AG10803 (cell line): ENCODE results near the gene MS4A15.

Source experiments
- DNase-seq: peaks from one replicate; pipeline ENCODE4 v3.0.0; 2010; ENCODE audit warnings: low read depth
- H3K4me3 ChIP-seq: 2 replicates; pipeline ENCODE4 v1.5.1; 2011; ENCODE audit warnings: mild to moderate bottlenecking, low read length, control low read depth
- TF ChIP-seq, protein P1 (sequence below): conservative IDR thresholded peaks from 2 replicates; pipeline ENCODE4 v1.5.1; 2011; ENCODE audit warnings: mild to moderate bottlenecking, low read length, control low read depth, inconsistent platforms

MS4A15 gene

DNA sequence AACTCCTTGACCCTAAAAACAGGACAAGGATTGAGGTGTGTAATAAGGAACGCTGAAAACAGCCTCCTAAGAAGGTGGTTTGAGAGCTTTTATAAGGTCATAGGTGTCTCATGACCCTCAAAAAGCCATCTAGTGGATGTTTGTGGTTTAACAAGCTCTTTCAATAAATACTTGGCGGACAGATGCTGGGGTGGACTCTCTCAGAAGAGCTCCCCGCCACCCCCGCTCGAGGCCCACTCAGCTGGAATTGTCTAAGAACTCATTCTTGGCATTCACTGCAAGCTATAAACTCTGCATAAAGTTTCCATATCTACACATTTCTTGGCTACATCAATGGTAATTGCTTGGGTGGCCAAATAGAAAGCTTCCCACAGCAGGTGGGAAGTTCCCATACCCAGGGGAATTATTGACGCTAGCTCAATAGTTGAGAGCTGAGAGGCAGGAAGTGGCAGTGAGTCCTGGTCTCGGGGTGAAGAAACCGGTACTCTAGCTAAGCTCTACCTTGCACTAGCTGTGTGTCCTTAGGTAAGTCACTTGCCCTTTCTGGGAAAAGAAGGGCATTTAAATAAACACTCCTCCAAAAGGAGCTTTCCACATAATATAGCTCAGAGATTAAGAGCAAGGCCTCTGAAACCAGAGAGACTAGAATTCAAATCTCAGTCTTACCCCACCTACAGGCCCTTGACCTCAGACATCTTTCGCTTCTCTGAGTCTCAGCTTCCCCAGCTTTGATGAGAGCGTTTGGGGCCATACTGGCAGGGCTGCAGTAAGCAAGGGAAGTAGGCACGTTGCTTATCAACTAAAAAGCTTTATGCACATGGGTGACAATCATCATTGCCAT, 6.4 kb downstream of the MS4A15 start:
- no peak for DNase-seq
- TF ChIP-seq, protein P1, sequence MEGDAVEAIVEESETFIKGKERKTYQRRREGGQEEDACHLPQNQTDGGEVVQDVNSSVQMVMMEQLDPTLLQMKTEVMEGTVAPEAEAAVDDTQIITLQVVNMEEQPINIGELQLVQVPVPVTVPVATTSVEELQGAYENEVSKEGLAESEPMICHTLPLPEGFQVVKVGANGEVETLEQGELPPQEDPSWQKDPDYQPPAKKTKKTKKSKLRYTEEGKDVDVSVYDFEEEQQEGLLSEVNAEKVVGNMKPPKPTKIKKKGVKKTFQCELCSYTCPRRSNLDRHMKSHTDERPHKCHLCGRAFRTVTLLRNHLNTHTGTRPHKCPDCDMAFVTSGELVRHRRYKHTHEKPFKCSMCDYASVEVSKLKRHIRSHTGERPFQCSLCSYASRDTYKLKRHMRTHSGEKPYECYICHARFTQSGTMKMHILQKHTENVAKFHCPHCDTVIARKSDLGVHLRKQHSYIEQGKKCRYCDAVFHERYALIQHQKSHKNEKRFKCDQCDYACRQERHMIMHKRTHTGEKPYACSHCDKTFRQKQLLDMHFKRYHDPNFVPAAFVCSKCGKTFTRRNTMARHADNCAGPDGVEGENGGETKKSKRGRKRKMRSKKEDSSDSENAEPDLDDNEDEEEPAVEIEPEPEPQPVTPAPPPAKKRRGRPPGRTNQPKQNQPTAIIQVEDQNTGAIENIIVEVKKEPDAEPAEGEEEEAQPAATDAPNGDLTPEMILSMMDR: peak; percentile 20
- H3K4me3 ChIP-seq: no peak overlapping the region

DNA sequence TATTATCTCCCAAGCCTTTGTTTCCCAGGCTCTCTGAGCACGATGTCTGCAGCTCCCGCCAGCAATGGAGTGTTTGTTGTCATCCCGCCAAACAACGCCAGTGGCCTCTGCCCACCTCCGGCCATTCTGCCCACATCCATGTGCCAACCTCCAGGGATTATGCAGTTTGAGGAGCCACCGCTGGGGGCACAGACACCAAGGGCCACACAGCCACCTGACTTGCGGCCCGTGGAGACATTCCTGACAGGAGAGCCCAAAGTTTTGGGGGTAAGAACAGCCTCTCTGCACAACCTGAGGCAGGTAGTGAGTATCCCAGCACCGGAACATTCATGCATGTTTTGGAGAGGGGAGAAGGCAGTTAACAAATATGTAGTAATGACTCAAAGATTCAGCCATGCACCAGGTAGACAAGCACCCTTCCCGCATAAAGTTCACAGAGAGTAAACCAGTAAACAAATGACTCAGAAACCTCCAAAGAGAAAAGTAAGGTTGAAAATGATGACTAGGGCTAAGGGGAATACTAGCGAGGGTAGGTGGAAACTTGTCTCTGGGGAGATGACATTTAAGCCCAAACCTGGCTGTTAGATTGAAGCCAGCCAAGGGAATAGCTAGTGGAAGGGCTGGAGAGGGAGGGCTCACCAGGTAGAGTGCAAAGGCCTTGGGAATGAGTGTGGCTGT, 7.2 kb downstream of the MS4A15 start:
- no peak for DNase-seq
- no peak overlapping the region for H3K4me3 ChIP-seq
- TF ChIP-seq, protein P1: no peak

DNA sequence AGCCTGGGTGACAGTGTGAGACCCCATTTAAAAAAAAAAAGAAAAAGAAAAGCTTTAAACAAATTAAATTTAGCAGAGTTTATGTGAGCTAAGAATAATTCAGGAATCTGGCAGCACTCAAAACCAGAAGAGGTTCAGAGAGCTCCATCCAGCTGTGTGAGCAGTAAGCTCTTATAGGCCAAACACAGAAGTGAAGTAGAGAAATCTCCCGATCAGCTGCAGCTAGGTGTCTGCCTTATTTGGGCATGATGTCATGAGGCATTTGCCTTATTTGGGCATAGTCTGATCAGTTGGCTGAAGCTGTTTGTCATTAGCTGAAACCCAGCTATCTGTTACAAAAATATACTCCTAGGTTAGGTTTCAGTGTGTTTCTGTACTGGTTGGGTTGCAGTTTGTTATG, 8.2 kb downstream of the MS4A15 start:
- TF ChIP-seq, protein P1: no peak
- no peak overlapping the region for H3K4me3 ChIP-seq
- DNase-seq: no peak

DNA sequence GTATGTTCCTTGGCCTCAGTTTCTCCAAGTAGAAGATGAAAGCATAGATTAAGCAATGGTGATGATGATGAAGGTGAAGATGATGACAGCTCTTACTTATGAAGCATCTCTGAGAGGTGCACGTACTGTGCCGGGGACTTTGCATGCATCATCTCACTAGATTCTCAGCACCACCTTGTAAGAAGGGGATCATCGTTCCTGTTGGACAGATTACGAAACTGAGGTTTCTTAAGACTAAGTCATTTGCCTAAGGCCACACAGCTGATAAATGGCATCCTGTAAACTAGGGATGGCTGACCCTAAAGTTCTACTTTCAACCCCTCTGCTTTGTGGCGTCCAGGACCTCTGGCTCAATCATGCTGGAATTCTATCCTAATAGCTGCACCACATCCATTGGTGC, 8.7 kb downstream of the MS4A15 start:
- no peak for DNase-seq
- TF ChIP-seq, protein P1: no peak
- no peak overlapping the region for H3K4me3 ChIP-seq

DNA sequence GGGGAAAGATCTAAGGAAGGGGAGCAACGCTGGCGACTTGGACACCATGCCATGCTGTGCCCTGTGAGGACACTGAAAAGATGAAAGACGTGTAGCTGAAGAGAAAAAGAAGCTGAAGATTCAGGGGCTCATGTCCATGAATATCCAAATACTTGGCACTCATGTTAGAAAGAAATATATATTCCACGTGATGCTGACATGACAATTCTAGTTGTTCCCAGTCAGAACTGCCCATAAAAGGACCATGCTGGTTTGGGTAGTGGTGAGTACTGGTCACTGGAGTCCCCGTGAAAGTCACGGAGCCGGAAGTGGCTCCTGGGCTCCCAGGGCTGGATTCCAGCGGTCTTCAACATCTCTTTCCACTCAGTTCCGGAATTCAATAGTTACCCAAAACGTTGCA, 9.9 kb downstream of the MS4A15 start:
- no peak overlapping the region for H3K4me3 ChIP-seq
- TF ChIP-seq, protein P1: no peak
- no peak for DNase-seq

DNA sequence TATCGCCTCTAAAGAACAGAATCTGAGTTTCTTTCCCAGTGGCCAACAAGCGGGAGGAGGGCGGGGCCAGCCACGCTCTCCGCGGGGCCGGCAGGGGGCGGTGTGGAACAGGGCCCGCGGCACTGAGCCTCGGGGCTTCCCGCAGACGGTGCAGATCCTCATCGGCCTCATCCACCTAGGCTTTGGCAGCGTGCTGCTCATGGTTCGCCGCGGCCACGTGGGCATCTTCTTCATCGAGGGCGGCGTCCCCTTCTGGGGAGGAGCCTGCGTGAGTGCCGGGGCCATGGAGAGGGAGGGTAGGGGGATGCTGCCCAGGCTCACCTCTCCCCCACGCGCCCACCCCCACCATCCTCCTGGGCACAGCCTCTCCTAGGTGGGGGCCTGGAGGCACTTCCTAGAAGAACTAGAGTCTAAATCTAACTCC, 10.7 kb downstream of the MS4A15 start:
- no peak for DNase-seq
- H3K4me3 ChIP-seq: no peak overlapping the region
- TF ChIP-seq, protein P1: no peak; the same call in 1 of the 2 replicates

DNA sequence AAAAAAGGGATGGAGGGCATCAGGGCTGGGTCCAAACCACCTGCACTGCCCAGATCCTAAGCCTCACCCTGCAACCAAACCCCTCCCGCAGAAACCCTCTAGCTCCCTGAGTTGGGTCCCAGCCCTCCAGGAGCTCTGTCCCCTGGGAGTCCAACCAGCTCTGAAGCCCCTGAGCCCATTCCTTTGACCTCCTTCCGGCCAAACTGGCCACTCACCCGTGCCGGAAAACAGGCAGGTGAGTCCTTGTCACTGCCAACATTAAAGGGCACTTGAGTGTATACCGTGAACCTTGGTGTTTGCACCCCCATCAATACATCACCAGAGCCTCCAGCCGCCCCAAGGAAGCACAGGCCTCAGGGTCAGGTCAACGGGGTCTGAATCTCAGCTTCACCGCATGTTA, 11.5 kb downstream of the MS4A15 start:
- no peak for DNase-seq
- TF ChIP-seq, protein P1: no peak
- H3K4me3 ChIP-seq: no peak overlapping the region
